OCI-M2 (cell line): ENCODE data around the gene AEN.

ENCODE experiments used
- DNase-seq: peaks from one replicate; lab custom pipeline; 2025; ENCODE audit not compliant: unreplicated experiment; lab: John Stamatoyannopoulos, UW

The AEN gene, protein sequence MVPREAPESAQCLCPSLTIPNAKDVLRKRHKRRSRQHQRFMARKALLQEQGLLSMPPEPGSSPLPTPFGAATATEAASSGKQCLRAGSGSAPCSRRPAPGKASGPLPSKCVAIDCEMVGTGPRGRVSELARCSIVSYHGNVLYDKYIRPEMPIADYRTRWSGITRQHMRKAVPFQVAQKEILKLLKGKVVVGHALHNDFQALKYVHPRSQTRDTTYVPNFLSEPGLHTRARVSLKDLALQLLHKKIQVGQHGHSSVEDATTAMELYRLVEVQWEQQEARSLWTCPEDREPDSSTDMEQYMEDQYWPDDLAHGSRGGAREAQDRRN

GRCh38 chr15:88620995-88621772, at the start of gene AEN:
Gene AEN (plus strand): TSS chr15:88621340. CDS start chr15:88626210, 4,870 bp downstream.
- DNase-seq: peak; percentile 49

DNA sequence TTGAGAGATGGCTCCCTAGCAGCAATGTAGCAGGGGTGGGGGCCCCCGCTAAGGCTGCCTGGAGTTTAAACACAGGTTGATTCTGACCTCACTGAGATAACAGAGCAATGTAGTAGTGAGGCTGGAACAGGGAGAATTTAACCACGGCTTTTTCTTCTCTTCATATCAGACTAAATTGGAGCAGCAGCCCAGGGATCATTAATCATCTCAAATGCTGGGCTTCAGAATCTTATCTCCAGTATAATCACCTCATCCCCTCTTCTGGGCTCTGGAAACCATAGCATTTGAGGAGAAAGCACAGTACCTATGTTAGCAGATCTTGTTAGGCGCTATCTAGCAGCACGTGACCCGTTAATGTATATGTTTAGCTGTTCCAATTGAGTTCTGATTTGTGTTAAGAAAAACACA, 49.3 kb upstream of the AEN start:
- DNase-seq: no peak

DNA sequence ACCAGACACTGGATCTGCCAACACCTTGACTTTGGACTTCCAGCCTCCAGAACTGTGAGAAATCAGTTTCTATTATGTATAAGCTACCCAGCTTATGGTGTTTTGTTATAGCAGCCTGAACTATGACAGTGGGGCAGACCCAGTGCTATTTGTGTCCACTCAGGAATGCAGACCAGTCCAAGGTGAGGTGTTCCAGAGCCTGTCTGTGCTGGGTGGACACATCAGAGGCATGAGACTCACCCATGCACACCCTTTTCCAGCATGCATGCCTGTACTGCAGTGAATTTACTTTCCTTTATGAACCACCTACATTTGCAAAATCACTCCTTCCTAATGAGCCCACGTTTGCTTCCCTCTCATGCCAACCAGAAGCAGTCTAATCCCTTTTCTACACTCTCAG, 47.1 kb upstream of the AEN start:
- DNase-seq: no peak

DNA sequence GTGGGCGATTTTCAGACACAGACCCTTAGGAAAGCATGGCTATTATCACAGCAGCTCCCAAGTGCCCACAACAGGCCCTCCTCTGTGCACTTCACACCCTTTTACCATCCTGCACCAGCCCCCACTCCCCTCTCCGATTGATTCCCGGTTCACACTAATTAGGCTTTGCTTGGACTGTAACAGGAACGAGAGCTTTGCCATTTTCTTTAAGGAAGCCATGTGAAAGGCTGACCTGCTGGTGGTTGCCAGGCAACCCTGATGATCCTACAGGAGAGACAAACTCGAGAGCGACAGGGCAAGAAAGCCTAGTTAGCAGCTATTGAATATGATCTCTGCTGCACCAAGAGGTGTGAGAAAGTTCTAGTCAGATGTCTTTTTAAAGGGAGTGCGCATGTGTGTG, 46.5 kb upstream of the AEN start:
- DNase-seq: no peak

GRCh38 chr15:88579322-88579721, 41.8 kb upstream of the AEN start:
- no peak for DNase-seq

DNA sequence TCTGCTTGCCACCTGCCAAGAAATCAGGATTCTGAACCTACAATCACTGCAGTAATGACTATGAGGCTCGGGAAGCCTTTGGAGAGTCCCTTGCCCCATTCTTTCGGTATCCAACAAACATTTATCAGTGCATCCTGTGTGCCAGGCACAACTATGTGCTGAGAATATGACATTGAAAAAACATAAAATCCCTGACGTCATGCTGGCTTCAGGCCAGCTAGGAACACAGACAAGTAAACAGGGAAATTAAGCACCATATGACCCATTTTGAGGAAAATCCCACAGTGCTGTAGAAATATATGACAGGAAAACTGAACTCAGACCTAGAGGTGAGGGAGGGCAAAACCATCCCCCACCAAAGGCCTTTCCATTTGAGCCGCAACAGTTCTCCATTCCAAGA, 40.6 kb upstream of the AEN start:
- no peak for DNase-seq

GRCh38 chr15:88586401-88587162, 34.6 kb upstream of the AEN start:
- DNase-seq: no peak

GRCh38 chr15:88590759-88591158, 30.4 kb upstream of the AEN start:
- no peak for DNase-seq

DNA sequence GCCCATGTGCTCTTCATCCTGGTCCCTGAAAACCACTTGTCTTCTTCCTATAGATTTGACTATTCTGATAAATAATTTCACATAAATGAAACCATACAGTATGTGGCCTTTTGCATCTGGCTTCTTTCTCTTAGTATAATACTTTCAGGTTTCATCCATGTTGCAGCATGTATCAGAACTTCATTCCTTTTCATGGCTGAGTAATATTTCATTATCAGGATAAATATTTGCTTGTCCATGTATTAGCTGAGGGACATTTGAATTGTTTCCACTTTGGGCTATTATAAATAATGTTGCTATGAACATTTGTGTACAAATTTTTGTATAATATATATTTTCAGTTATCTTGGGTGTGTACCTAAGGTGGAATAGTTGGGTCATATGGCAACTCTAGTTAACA, 29.8 kb upstream of the AEN start:
- no peak for DNase-seq

DNA sequence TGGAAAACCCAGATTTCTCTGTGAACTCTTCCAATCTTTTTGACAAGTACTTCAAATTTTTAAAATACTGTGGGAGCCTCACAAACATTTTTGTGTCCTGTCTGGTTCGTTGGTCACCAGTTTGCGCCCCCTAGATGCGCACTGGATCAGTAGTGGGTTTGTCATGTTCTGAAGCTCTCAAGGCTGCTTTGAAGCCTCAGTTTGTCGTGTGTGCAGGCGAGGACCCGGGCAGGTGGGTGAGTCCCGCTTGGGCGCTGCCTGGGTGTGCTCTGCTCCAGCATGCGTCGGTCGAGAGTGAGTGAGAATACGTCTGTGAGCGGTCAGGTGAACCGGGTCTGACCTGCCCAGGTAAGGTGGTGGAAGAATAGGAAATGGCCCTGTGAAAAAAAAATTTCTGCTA, 17.3 kb upstream of the AEN start:
- no peak for DNase-seq

DNA sequence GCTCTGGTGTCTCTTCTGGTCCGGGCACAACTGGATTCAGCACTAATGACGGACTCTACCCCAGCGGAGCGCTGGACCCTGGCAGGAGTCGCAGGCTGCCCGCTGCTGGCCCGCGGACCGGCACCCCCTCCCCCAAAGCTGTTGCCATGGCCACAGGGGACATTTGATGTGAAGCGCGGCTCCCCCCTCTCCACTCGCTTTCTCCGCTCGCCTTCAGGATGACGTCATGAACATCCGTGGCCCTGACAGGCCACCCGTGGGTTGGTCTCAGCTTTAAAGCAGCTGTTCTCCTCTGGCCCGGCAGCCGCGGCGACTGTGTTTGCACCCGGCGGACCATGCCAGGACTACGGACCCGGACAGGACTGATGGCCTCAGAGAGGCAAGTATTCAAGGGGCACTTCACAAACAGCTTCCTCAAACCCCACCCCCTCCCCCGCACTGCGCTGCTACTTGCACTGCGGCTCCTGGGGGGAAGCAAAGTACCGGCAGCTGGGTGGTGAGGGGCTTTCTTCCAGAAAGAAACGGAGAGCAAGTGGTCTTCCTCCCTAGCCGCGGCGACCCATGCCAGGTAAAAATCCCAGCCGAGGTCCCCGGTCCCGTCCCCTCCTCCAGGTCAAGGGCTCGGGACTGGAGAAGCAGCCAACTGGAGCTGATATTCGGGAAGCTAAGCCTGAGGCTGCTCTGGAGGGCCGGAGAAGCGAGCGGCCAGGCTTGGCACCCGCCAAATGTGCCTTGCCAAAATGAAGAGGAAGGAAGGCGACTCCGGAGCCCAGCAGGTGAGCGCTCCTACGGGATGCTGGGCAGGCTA, 16.6 kb upstream of the AEN start:
- no peak for DNase-seq

DNA sequence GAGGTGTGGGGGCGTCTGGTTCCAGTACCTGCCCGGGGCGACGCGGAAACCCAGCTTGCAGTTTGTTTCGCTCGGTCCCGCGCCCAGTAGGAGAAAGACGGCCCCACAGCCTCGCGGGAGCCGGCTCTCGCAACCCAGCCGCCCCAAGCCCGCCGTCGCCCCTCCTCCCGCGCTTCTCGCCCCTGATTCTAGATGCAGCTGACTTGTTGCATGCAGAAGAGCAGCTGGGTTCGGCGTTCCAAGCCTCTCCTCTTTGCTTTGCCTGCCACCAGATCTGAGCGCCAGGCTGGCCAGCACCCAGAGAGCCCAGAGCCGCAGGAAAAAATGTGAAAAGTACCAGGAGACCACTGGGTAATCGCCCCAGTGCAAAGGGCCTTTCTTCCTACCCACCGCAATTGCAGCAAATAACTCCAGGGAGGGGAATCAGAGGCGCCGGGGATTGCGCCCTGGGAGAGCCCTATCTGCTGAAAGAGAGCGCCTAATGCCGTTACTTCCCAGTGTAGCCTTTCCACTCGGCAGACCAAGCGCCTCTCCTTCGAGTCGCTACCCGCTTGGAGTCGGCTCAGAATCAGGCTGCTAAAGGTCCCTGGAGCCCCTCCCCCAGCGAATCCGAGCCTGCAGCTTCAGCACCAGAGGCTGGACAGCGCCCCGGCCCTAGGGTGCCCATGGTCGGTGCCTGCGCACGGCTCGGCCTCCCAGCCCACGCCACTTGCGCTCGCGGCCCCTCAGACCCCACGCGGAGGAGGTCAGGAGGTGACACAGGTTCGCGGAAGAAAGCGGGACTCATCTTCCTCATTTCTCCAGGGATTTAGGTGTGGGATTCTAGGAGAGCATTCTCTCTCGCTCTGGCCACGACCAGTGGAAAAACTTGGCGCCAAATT, 15.7 kb upstream of the AEN start:
- DNase-seq: peak; percentile 8

DNA sequence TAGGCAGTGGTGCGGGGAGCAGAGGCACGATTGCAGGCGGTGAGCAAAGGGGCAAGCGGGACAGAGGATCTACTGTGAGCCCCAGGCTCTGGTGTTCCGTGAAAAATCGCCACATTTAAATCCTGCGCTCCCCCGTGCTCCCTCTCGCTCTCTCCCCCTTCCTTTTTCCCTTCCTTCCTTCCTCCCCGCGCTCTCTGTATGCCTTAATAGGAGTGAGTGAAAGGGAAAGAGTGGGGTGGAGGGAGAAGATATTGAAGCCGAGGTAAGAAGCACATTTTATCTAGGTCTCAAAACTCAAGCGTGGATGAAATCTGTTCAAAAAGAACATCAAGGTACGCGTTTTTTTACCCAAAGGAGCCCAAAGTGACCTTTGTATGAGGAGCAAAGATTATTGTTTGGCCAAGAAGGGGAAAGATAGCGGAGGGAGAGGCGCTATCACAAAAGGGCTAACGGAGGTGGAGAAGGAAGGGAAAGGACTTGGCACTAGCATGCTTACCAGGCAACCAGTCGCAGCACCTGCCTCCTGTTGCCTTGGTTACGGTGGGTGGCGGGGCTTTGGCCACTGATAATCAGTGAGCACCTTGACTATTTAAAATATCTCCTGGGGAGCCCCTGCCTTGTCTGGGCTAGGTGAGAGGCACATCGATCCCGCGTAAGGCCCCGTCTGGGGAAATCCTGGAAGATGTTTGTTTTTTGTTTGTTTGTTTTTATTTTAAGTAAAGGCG, 14.9 kb upstream of the AEN start:
- DNase-seq: no peak

DNA sequence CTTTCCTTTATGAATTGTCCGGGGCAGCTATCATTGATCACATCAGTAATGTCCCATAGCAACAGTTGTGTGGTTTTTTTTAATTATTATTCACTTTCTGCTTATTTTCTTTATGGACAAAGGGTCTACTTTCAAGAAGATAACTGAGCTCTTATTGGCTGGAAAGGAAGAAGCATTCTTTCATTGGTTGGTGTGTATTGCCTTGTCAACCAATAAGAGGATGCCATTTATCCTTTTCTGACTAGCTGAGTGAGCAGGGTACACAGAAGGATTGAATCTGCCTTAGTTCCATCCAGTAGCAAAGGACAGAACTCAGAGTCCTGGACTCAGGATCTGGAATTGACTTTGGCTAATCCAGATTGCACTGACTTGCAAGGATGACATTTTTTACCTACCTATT, 13.2 kb upstream of the AEN start:
- DNase-seq: no peak

- DNase-seq: no peak
Observed at GRCh38 chr15:88608607-88609181, 12.4 kb upstream of the AEN start.

- no peak for DNase-seq
Observed at GRCh38 chr15:88609344-88610090, 11.6 kb upstream of the AEN start.

DNA sequence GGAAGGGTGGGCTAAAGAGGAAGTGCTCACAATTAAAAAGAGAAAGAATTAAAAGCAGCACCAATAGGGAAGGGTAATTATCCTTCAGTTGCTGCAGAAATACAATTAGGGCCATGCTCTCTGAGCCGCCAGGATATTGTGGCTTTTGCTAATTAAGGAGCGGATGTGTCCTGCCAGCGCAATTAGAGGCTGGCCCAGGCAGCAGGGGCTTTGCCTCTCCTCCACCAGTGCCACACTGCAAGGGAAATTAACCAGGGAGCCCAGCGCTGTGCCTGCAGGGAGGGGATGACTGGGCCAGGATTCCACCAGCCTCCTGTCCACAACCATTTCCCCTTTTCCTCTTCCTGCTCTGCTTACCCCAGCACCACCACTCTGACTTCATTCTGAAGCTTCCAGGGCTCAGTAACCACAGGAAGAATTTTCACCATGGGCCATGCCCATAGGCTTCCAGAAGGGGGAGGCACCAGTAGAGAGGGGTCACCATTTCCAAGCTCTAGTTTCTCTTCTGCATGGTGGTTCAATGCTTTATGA, 10.4 kb upstream of the AEN start:
- DNase-seq: no peak

DNA sequence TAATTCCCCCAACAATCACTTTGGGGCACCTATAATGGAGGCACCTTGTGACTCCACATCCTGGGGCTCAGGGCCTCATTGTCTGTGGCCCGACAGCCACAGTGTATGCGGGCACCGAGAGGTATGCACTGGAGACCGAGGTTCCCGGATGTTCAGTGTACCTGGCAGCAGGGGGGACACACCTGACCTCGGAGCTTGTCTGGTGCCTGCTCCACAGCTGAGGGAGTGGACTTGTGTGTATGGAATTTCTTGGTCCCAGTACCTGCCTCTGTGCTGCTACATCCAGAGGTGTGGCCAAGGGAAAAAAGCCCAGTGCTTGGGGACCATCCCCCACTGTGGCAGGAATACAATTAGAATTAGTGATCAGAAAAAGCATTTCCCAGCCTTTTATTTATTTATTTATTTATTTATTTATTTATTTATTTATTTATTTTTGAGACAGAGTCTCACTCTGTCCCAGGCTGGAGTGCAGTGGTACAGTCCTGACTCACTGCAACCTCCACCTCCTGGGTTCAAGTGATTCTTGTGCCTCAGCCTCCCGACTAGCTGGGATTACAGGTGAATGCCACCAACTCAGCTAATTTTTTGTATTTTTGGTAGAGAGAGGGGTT, 8.8 kb upstream of the AEN start:
- no peak for DNase-seq
